Suprapubic skin (tissue), 4 donors: ENCODE results near the gene WWP2. TPM values are rescaled to one million over a fixed set of nuclear protein-coding genes. Genes with fewer than 3 reads are reported as not detected.
"Not testable (repeated sequence)": the region's sequence is repeated elsewhere in the genome, so short reads cannot be mapped to it uniquely, and the experiment has no call there.

ENCODE experiments used
- DNase-seq, 2 donors: peaks; one replicate each; pipeline ENCODE4 v3.0.0-alpha.2; 2019; ENCODE audit warnings: low spot score in 2 of 2
- H3K27ac ChIP-seq: fragments of 200-600 bp; sonication (generic); one replicate; pipeline ENCODE4 v1.5.1; 2019
- H3K27me3 ChIP-seq: fragments of 200-600 bp; sonication (generic); one replicate; pipeline ENCODE4 v1.5.1; 2019
- H3K36me3 ChIP-seq: fragments of 200-600 bp; sonication (generic); one replicate; pipeline ENCODE4 v1.5.1; 2019
- H3K4me1 ChIP-seq: fragments of 200-600 bp; sonication (generic); one replicate; pipeline ENCODE4 v1.5.1; 2019
- H3K4me3 ChIP-seq: fragments of 200-600 bp; sonication (generic); one replicate; pipeline ENCODE4 v1.5.1; 2019; ENCODE audit warnings: mild to moderate bottlenecking
- H3K9me3 ChIP-seq: fragments of 200-600 bp; sonication (generic); one replicate; pipeline ENCODE4 v1.5.1; 2019
- EP300 ChIP-seq: sonication (generic); formaldehyde crosslinking; IDR thresholded peaks from one replicate; pipeline ENCODE4 v1.6.1; 2017; ENCODE audit warnings: antibody characterized with exemption
- POLR2A ChIP-seq, 2 donors: fragments of 450-650 bp; IDR thresholded peaks; one replicate each; pipeline ENCODE4 v1.6.1; 2017; ENCODE audit warnings: antibody characterized with exemption in 2 of 2, mild to moderate bottlenecking in 2 of 2, moderate library complexity in 2 of 2
- POLR2AphosphoS5 ChIP-seq, 3 donors: sonication (generic); formaldehyde crosslinking; IDR thresholded peaks; one replicate each; pipeline ENCODE4 v1.6.1; 2017; ENCODE audit warnings: antibody characterized with exemption in 3 of 3
- WGBS: methylation state at CpG from one replicate; pipeline ENCODE4 v1.1.5; 2018; 5-methylcytosine and 5-hydroxymethylcytosine counted together
- total RNA-seq, 4 donors: library from RNA; depleted of rRNA; stranded (reverse); fragments of >200 nt; gene quantifications; one replicate each; pipeline ENCODE4 v1.1.0, GENCODE V29; 2016
- TF ChIP-seq, protein P1 (sequence below), 2 donors: fragments of 200-600 bp in 1 of 2; fragments of 450-650 bp in 1 of 2; sonication (generic) in 1 of 2; IDR thresholded peaks; one replicate each; pipeline ENCODE4 v1.5.1; 2016 to 2019; ENCODE audit warnings: antibody characterized with exemption in 2 of 2, mild to moderate bottlenecking in 1 of 2, moderate library complexity in 1 of 2

Gene WWP2
- total RNA-seq, 4 donors from 2014 or later: 27.1 to 48.9 (median 42.2) TPM

DNA sequence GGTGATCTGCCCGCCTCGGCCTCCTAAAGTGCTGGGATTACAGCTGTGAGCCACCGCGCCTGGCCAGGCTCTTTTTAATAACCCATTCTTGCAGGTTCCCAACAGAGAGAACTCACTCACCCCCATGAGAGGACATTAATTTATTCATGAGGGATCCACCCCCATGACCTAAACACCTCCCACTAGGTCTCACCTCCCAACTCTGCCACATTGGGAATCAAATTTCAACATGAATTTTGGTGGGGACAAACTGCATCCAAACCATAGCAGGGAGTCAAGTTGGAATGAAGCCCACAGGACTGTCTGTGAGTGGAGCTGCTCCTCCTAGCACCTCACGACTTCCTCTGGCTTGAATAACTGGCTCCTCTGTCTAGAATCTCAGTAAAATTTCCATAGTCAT is 85.5 kb downstream of the WWP2 start:
- H3K27me3 ChIP-seq: no peaks in the 10 kb centered on the region
- H3K4me1 ChIP-seq: peaks cover 28% of the 10 kb centered on the region
- peaks cover 8% of the 10 kb centered on the region for H3K36me3 ChIP-seq
- TF ChIP-seq EP300 (no peak), POLR2A (IDR thresholded peaks at IDR 0.05) (no peak), POLR2AphosphoS5 (IDR thresholded peaks at IDR 0.05) (no peak)
- TF ChIP-seq, protein P1, sequence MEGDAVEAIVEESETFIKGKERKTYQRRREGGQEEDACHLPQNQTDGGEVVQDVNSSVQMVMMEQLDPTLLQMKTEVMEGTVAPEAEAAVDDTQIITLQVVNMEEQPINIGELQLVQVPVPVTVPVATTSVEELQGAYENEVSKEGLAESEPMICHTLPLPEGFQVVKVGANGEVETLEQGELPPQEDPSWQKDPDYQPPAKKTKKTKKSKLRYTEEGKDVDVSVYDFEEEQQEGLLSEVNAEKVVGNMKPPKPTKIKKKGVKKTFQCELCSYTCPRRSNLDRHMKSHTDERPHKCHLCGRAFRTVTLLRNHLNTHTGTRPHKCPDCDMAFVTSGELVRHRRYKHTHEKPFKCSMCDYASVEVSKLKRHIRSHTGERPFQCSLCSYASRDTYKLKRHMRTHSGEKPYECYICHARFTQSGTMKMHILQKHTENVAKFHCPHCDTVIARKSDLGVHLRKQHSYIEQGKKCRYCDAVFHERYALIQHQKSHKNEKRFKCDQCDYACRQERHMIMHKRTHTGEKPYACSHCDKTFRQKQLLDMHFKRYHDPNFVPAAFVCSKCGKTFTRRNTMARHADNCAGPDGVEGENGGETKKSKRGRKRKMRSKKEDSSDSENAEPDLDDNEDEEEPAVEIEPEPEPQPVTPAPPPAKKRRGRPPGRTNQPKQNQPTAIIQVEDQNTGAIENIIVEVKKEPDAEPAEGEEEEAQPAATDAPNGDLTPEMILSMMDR (IDR thresholded peaks at IDR 0.05): no peak
- 84% methylated on average over 5 of the region's 5 CpGs for WGBS
- H3K9me3 ChIP-seq: no peaks in the 10 kb centered on the region
- no peak overlapping the region for H3K4me3 ChIP-seq
- no peak for DNase-seq
- H3K27ac ChIP-seq: peak overlapping the region; percentile 69

DNA sequence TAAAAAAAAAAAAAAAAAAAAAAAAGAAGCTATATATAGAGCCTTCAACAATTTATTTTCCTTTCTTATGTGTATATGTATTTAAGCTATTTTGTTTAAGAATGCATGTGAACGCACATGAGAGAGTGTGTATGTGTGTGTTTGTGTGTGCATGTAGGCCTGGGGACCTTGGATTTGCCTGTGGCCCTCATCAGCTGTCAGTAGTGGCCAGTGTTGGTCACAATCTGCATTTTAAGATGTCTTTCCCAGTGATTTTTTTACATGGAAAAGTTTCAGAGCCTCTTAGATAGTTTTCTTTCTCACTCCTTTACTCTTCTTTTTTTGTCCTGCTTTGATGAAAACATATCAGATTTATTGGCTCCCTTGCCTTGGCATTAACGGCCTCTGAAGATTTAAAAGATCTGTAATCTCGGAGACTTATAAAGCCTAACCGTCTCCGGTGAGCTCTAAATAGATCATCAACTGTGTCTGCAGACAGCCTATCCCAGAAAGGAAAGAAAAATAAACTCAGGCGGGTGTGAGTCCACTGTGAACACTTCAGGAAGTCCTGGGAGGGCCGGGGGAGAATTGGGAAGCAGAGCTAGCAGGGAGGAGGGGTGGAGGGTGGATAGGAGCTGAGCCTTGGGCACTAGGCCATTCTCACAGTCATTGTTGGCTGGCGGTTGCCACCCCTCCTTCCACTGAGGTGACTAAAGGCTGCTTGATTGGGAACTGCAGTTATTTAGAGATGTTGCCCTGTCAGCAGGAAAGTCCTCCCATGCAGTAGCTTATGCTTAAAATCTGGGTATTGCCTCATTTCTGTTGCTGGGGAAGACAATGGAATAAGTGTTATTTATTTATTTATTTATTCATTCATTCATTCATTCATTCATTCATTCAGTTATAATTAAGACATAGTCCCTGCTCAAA is 86.8 kb downstream of the WWP2 start:
- H3K4me3 ChIP-seq: no peak overlapping the region
- peak; percentile 89 to 90 for DNase-seq
- peak overlapping the region; percentile 69 for H3K27ac ChIP-seq
- TF ChIP-seq POLR2AphosphoS5 (IDR thresholded peaks at IDR 0.05) (peak in 1 of 3 donors; percentile 57), EP300 (no peak)
- H3K36me3 ChIP-seq: peaks cover 3% of the 10 kb centered on the region
- peaks cover 28% of the 10 kb centered on the region for H3K4me1 ChIP-seq
- 15% methylated on average over 8 of the region's 8 CpGs for WGBS
- H3K9me3 ChIP-seq: no peaks in the 10 kb centered on the region
- H3K27me3 ChIP-seq: no peaks in the 10 kb centered on the region

DNA sequence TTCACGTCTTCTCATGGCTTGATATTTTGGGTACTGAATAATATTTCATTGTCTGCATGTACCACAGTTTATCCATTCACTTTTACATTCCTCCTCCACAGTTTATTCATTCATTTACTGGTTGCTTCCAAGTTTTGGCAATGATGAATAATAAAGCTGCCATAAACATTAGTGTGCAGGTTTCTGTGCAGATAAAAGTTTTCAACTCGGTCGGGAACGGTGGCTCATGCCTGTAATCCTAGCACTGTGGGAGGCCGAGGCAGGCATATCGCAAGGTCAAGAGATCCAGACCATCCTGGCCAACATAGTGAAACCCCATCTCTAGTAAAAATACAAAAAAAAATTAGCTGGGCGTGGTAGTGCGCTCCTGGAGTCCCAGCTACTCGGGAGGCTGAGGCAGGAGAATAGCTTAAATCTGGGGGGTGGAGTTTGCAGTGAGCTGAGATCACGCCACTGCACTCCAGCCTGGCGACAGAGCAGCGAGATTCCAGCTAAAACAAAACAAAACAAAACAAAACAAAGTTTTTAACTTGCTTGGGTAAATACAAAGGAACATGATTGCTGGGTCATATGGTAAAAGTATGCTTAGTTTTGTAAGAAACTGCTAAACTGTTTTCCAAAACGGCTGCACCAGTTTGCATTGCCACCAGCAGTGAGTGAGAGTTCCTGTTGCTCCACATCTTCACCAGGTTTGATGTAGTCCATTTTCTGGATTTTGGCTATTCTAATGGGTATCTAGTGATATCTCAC is 89.5 kb downstream of the WWP2 start:
- Histone ChIP-seq H3K4me1 (peaks cover 28% of the 10 kb centered on the region), H3K27ac (no peak overlapping the region), H3K36me3 (no peaks in the 10 kb centered on the region), H3K9me3 (no peaks in the 10 kb centered on the region), H3K4me3 (no peak overlapping the region), H3K27me3 (no peaks in the 10 kb centered on the region)
- TF ChIP-seq, protein P1 (IDR thresholded peaks at IDR 0.05): no peak
- no peak for TF ChIP-seq EP300
- 81% methylated on average over 13 of the region's 13 CpGs for WGBS
- DNase-seq: no peak

DNA sequence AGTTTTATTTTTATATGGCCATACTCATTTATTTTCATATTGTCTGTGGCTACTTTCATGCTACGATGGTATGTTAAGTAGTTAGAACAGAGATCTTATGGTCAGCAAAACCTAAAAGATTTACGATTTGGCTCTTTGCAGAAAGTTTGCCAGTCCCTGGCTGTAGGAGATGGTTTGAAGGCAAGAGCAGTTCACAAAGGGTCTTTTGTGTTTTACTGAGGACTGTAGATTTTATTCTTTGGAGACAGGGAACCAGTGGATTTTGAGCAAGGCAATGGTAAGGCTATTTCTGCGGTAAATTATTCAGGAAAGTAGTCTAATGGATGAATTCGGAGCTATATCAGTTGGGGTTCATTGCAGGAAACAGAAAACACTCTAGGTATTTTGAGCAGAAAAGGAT is 90.7 kb downstream of the WWP2 start:
- TF ChIP-seq EP300: no peak
- no peak for TF ChIP-seq POLR2AphosphoS5 (IDR thresholded peaks at IDR 0.05)
- TF ChIP-seq, protein P1 (IDR thresholded peaks at IDR 0.05): no peak
- no peak for TF ChIP-seq POLR2A (IDR thresholded peaks at IDR 0.05)
- WGBS: 76% methylated on average over 4 of the region's 4 CpGs
- H3K27me3 ChIP-seq: no peaks in the 10 kb centered on the region
- H3K9me3 ChIP-seq: no peaks in the 10 kb centered on the region
- no peak overlapping the region for H3K4me3 ChIP-seq
- H3K27ac ChIP-seq: no peak overlapping the region
- H3K4me1 ChIP-seq: peaks cover 23% of the 10 kb centered on the region
- H3K36me3 ChIP-seq: no peaks in the 10 kb centered on the region
- no peak for DNase-seq

DNA sequence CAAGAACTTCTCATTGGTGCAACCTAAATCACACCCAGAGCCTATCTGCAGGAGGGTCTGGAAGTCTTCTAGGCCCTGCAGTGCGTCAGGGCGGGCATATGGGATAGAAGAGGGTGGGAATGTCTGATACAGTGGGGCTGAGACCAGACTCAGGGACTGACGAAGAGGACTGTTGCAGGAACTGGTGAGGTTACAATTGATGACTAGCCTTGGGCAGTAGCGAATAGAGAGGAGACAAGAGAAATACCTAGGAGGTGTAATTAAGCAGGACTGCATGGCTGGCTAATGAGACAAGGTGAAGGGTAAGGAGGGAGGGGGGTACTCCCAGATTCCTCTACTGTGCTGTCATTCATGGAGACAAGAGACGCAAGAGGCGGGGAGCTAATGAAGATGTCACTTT is 91.3 kb downstream of the WWP2 start:
- Histone ChIP-seq H3K9me3 (no peaks in the 10 kb centered on the region), H3K27me3 (no peaks in the 10 kb centered on the region), H3K4me3 (no peak overlapping the region), H3K4me1 (peaks cover 17% of the 10 kb centered on the region), H3K27ac (no peak overlapping the region), H3K36me3 (no peaks in the 10 kb centered on the region)
- DNase-seq: no peak
- WGBS: 93% methylated on average over 6 of the region's 6 CpGs
- TF ChIP-seq POLR2AphosphoS5 (IDR thresholded peaks at IDR 0.05) (no peak), EP300 (no peak), POLR2A (IDR thresholded peaks at IDR 0.05) (no peak)
- TF ChIP-seq, protein P1 (IDR thresholded peaks at IDR 0.05): no peak

DNA sequence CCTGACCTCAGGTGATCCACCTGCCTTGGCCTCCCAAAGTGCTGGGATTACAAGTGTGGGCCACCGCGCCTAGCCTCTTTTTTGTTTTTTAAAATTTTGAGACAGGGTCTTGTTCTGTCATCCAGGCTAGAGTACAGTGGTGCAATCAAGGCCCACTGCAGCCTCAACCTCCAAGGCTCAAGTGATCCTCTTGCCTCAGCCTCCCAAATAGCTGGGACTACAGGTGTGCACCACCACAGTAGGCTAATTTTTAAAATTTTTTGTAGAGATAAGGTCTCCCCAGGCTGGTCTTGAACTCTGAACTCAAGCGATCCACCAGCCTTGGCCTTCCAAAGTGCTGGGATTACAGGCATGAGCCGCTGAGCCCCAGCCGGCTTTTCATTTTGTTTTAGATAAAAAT is 92.6 kb downstream of the WWP2 start:
- not testable (repeated sequence) for H3K4me1 ChIP-seq, H3K36me3 ChIP-seq, H3K9me3 ChIP-seq, H3K27me3 ChIP-seq, H3K27ac ChIP-seq, H3K4me3 ChIP-seq, DNase-seq
- 93% methylated on average over 5 of the region's 5 CpGs for WGBS
